Uterus (tissue), 4 donors: ENCODE measurements around the gene TDP1. TPM values are rescaled to one million over a fixed set of nuclear protein-coding genes. Genes with fewer than 3 reads are reported as not detected.

ENCODE experiments used
- DNase-seq, 2 donors: peaks; one replicate each; pipeline ENCODE4 v3.0.0-alpha.2; 2019 to 2020
- H3K27ac ChIP-seq, 2 donors: fragments of 200-600 bp; sonication (generic); 1 replicate in 1 of 2; 2 replicates in 1 of 2; pipeline ENCODE4 v1.5.1; 2016 to 2018
- H3K27me3 ChIP-seq, 2 donors: fragments of 200-600 bp; sonication (generic); one replicate each; pipeline ENCODE4 v1.5.1; 2018 to 2019; ENCODE audit warnings: control low read depth in 1 of 2
- H3K36me3 ChIP-seq, 2 donors: fragments of 200-600 bp; sonication (generic); one replicate each; pipeline ENCODE4 v1.5.1; 2019; ENCODE audit warnings: control low read depth in 1 of 2
- H3K4me1 ChIP-seq, 2 donors: fragments of 200-600 bp; sonication (generic); one replicate each; pipeline ENCODE4 v1.5.1; 2018 to 2019; ENCODE audit warnings: control low read depth in 1 of 2
- H3K4me3 ChIP-seq, 2 donors: fragments of 200-600 bp; sonication (generic); 1 replicate in 1 of 2; 2 replicates in 1 of 2; pipeline ENCODE4 v1.5.1; 2018 to 2019; ENCODE audit warnings: mild to moderate bottlenecking in 1 of 2
- H3K9me3 ChIP-seq, 2 donors: fragments of 200-600 bp; sonication (generic); one replicate each; pipeline ENCODE4 v1.5.1; 2019; ENCODE audit warnings: control low read depth in 1 of 2
- POLR2A ChIP-seq, 2 donors: fragments of 450-650 bp; IDR thresholded peaks; one replicate each; pipeline ENCODE4 v1.6.1; 2016; ENCODE audit warnings: antibody characterized with exemption in 2 of 2, mild to moderate bottlenecking in 1 of 2, moderate library complexity in 1 of 2
- intact Hi-C: fragments of 100-400 bp; cut with DNase I; formaldehyde crosslinking; loops from one replicate; pipeline ENCODE4 v1.15.1; 2023; ENCODE audit warnings: low total_unique reads
- total RNA-seq, 4 donors: library from RNA; depleted of rRNA in 3 of 4; stranded (reverse); fragments of >200 nt in 3 of 4; gene quantifications; one replicate each; pipeline versions ENCODE4 v1.1.0 to v1.2.4, GENCODE V29; 2014 to 2023
- TF ChIP-seq, protein P1 (sequence below), 4 experiments: fragments of 200-600 bp in 2 of 4; fragments of 450-650 bp in 2 of 4; sonication (generic) in 2 of 4; IDR thresholded peaks; one replicate each; pipeline ENCODE4 v1.5.1; 2016 to 2019; ENCODE audit warnings: antibody characterized with exemption in 4 of 4, mild to moderate bottlenecking in 2 of 4, moderate library complexity in 1 of 4
- donor health status: DM: yes; HTN: yes; CAD: no.

TDP1 gene
- total RNA-seq, 4 donors from 2014 or later: 1.3 to 30.8 (median 9.8) TPM

DNA sequence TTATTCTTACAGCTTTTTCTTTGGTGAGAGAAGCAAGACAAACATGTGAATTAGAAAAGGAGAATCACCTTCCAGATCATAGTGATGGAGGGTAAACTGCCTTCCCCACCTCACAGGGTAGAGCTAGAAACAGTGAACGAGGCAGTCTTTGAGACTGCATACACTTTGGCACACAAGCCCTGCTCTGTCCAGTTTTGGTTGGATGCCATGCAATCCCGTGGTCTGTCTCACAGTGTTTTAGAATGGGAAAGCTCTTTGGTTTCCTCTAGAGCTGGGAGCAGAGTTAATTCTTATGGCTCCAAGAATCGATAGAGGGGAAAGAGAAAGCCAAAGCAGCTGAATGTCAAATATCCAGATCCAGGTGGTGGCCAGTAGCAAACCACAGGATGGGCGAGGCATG lies 21.9 kb downstream of the TDP1 start:
- H3K36me3 ChIP-seq: no peaks in the 10 kb centered on the region
- H3K4me1 ChIP-seq: no peaks in the 10 kb centered on the region
- no peak overlapping the region for H3K4me3 ChIP-seq
- H3K27me3 ChIP-seq: no peaks in the 10 kb centered on the region
- intact Hi-C loops: no loop called here
- no peaks in the 10 kb centered on the region for H3K9me3 ChIP-seq
- DNase-seq: no peak
- no peak overlapping the region for H3K27ac ChIP-seq
- TF ChIP-seq, protein P1, sequence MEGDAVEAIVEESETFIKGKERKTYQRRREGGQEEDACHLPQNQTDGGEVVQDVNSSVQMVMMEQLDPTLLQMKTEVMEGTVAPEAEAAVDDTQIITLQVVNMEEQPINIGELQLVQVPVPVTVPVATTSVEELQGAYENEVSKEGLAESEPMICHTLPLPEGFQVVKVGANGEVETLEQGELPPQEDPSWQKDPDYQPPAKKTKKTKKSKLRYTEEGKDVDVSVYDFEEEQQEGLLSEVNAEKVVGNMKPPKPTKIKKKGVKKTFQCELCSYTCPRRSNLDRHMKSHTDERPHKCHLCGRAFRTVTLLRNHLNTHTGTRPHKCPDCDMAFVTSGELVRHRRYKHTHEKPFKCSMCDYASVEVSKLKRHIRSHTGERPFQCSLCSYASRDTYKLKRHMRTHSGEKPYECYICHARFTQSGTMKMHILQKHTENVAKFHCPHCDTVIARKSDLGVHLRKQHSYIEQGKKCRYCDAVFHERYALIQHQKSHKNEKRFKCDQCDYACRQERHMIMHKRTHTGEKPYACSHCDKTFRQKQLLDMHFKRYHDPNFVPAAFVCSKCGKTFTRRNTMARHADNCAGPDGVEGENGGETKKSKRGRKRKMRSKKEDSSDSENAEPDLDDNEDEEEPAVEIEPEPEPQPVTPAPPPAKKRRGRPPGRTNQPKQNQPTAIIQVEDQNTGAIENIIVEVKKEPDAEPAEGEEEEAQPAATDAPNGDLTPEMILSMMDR (IDR thresholded peaks at IDR 0.05): no peak
- TF ChIP-seq POLR2A (IDR thresholded peaks at IDR 0.05): no peak

DNA sequence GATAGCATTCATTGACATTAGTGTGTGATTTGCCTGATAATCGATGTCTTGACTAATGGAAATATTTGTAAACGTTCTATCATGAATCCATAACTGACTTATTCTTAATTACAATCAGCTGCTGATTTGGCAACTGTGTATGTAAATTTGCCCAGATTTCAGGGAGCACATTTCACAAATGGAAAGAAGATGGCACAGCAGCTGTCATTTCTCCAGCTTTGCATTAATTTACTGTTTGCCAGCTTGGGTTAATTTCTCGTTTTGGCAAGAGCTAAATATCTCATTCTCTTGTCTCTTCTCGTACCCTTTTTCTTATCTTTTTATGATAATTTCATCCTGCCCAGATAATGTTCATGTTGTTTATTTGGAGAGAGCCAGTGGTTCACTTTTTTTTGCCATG lies 22.9 kb downstream of the TDP1 start:
- intact Hi-C loops: no loop called here
- H3K4me1 ChIP-seq: no peaks in the 10 kb centered on the region

GRCh38 chr14:89983375-89983774 lies 27.6 kb downstream of the TDP1 start:
- H3K27me3 ChIP-seq: no peaks in the 10 kb centered on the region
- no peaks in the 10 kb centered on the region for H3K36me3 ChIP-seq
- no peaks in the 10 kb centered on the region for H3K9me3 ChIP-seq
- no peaks in the 10 kb centered on the region for H3K4me1 ChIP-seq
- no peak overlapping the region for H3K4me3 ChIP-seq
- intact Hi-C loops: no loop called here
- no peak overlapping the region for H3K27ac ChIP-seq
- DNase-seq: no peak
- no peak for TF ChIP-seq POLR2A (IDR thresholded peaks at IDR 0.05)
- TF ChIP-seq, protein P1 (IDR thresholded peaks at IDR 0.05): no peak

More for the DNA sequence above, 22.9 kb downstream of the TDP1 start:
- H3K27ac ChIP-seq: no peak overlapping the region
- H3K36me3 ChIP-seq: no peaks in the 10 kb centered on the region
- H3K9me3 ChIP-seq: no peaks in the 10 kb centered on the region
- no peak for DNase-seq
- H3K27me3 ChIP-seq: no peaks in the 10 kb centered on the region
- TF ChIP-seq POLR2A (IDR thresholded peaks at IDR 0.05): no peak
- TF ChIP-seq, protein P1 (IDR thresholded peaks at IDR 0.05): no peak
- no peak overlapping the region for H3K4me3 ChIP-seq

DNA sequence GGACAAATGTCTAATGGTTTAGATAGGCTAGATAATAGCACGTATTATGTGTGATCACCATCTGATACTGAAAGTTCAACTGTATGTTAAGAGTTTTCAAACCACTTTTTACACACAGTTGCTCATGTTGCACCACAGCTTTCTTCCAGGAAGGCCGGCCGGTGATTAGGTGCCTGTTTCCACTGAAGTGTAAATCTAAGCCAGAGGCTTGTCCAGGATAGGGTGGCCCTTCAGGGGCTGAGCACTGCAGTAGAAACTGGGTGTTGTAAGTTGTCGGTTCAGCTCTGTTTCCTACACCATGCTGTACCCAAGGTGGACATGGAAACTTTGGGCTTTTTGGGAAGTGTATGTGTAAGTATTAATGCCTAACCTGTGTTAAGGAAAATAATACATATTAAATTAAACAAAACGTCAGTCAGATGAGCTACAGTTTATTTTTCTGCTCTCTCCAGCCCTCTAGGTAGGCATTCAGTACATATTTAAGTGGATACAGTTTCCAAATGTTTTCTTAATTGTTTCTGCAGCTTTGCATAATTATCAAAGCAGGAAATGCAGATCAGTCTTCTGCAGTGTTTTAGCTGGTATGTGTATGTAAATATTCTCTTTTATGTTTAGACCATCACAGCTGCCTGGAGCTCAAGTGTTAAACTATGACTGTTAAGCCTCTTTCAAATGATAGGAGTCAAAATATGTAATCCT lies 30.9 kb downstream of the TDP1 start:
- H3K4me3 ChIP-seq: no peak overlapping the region
- H3K27me3 ChIP-seq: no peaks in the 10 kb centered on the region
- H3K36me3 ChIP-seq: no peaks in the 10 kb centered on the region
- TF ChIP-seq POLR2A (IDR thresholded peaks at IDR 0.05): no peak
- TF ChIP-seq, protein P1 (IDR thresholded peaks at IDR 0.05): no peak
- DNase-seq: no peak
- H3K9me3 ChIP-seq: no peaks in the 10 kb centered on the region
- no peaks in the 10 kb centered on the region for H3K4me1 ChIP-seq
- H3K27ac ChIP-seq: no peak overlapping the region
- intact Hi-C loops: no loop called here

GRCh38 chr14:89987161-89987475 lies 31.4 kb downstream of the TDP1 start:
- no peak for TF ChIP-seq POLR2A (IDR thresholded peaks at IDR 0.05)
- TF ChIP-seq, protein P1 (IDR thresholded peaks at IDR 0.05): no peak
- no peaks in the 10 kb centered on the region for H3K27me3 ChIP-seq
- no peaks in the 10 kb centered on the region for H3K4me1 ChIP-seq
- no peaks in the 10 kb centered on the region for H3K36me3 ChIP-seq
- H3K4me3 ChIP-seq: no peak overlapping the region
- no peak for DNase-seq
- H3K9me3 ChIP-seq: no peaks in the 10 kb centered on the region
- H3K27ac ChIP-seq: no peak overlapping the region
- intact Hi-C loops: no loop called here
